Measurements from ENCODE around the gene ACSM5.
"Not testable (repeated sequence)": the region's sequence is repeated elsewhere in the genome, so short reads cannot be mapped to it uniquely, and the experiment has no call there.

GRCh38 chr16:20440731-20441130, 31.4 kb downstream of the ACSM5 start:
- TF ChIP-seq CTCF (IDR thresholded peaks at IDR 0.05; ENCODE audit: low read depth, low read length, poor library complexity, severe bottlenecking); EZH2phosphoT487 (IDR thresholded peaks at IDR 0.05; ENCODE audit: borderline replicate concordance, low read length): not testable (repeated sequence)
